Prostate gland (tissue), 2 donors: ENCODE results near the gene TAF1D.

ENCODE experiments used
- CTCF ChIP-seq, 4 experiments: fragments of 200-600 bp in 2 of 4; fragments of 450-650 bp in 2 of 4; sonication (generic) in 2 of 4; IDR thresholded peaks; 1 replicate in 3 of 4; 2 replicates in 1 of 4; pipeline ENCODE4 v1.5.1; 2016 to 2019; ENCODE audit warnings: antibody characterized with exemption in 4 of 4, mild to moderate bottlenecking in 2 of 4, moderate library complexity in 2 of 4
- POLR2A ChIP-seq: fragments of 450-650 bp; IDR thresholded peaks from one replicate; pipeline ENCODE4 v1.6.1; 2016; ENCODE audit warnings: antibody characterized with exemption, mild to moderate bottlenecking

GRCh38 chr11:93686226-93686625 is 55.1 kb downstream of the TAF1D start:
- TF ChIP-seq CTCF (IDR thresholded peaks at IDR 0.05) (no peak), POLR2A (no peak)
